ENCODE data around the gene GPC6.

The GPC6 gene

DNA sequence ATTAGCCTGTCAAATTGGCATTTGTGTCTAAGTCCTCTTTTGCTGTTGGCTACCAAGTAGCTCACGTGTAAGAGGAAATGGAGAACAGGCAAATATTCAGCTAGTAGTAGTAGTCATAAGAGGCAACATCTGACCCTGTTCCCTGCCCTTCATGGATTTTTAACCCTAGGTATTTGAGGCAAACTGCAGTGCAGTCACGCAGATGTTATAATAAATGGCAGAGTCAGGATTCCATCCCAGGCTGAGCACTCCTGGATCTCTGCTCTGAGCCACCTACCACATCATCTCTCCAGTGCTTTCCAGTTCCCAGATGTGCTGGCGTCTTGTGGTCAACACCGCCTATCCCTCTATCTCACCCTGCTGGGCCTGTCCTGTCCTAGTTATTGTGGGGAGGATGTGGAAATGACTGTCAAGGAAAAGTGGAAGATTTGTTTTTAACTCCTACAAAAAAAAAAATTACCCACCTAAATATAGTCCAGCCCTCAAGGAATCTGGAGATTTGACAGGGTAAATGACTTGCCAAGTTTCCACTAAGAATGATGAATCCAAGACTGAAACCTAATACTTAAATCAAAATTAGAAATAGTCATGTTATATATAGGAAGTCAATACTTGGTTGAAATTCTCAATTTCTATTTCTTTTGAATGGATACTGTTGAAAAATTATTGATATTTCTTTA is 322.9 kb downstream of the GPC6 start:
- Histone ChIP-seq H3F3A (ENCODE audit: insufficient read depth, low read length) (no peaks in the 10 kb centered on the region), H3K27me3 (ENCODE audit: insufficient read depth, low read length) (no peaks in the 10 kb centered on the region), H3K9ac (ENCODE audit: low read length) (no peak overlapping the region), H2AFZ (ENCODE audit: low read length) (no peak overlapping the region), H3K4me3 (ENCODE audit: low read depth, low read length, poor library complexity, severe bottlenecking) (no peak overlapping the region), H3K36me3 (ENCODE audit: insufficient read depth, low read length) (no peaks in the 10 kb centered on the region), H3K4me1 (ENCODE audit: insufficient read depth, low read length, severe bottlenecking) (no peaks in the 10 kb centered on the region), H3K4me2 (ENCODE audit: low read length) (no peak overlapping the region), H3K27ac (ENCODE audit: low read depth, low read length, poor library complexity, severe bottlenecking) (no peak overlapping the region), H3K9me3 (ENCODE audit: low read length) (no peaks in the 10 kb centered on the region), H3K9me2 (ENCODE audit: low read depth, low read length) (no peaks in the 10 kb centered on the region), H3K79me2 (ENCODE audit: insufficient read depth, low read length) (no peaks in the 10 kb centered on the region), H4K20me1 (ENCODE audit: insufficient read depth, low read length) (no peaks in the 10 kb centered on the region)
- TF ChIP-seq, protein P1, sequence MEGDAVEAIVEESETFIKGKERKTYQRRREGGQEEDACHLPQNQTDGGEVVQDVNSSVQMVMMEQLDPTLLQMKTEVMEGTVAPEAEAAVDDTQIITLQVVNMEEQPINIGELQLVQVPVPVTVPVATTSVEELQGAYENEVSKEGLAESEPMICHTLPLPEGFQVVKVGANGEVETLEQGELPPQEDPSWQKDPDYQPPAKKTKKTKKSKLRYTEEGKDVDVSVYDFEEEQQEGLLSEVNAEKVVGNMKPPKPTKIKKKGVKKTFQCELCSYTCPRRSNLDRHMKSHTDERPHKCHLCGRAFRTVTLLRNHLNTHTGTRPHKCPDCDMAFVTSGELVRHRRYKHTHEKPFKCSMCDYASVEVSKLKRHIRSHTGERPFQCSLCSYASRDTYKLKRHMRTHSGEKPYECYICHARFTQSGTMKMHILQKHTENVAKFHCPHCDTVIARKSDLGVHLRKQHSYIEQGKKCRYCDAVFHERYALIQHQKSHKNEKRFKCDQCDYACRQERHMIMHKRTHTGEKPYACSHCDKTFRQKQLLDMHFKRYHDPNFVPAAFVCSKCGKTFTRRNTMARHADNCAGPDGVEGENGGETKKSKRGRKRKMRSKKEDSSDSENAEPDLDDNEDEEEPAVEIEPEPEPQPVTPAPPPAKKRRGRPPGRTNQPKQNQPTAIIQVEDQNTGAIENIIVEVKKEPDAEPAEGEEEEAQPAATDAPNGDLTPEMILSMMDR (IDR thresholded peaks at IDR 0.05; ENCODE audit: low read length) = no peak
- no peak for TF ChIP-seq EZH2 (IDR thresholded peaks at IDR 0.05; ENCODE audit: borderline replicate concordance, low read length)

DNA sequence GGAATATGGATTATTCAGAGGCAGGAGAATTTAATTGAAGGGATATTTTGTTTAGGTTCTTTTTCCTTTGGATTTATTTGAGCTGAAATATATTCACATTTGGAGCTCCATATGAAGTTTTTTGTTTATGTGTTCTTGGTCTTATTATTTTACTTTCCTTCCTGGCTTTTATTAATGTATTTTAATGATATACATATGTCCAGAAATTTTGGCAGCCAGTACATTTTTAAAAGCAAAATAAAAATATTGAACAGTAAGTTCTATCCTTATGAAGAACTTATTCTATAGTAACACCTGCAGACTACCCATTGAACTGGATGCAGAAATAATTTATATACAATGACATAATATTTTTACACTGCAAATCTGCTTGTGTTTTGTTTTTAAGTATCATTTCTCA is 323.6 kb downstream of the GPC6 start:
- Histone ChIP-seq H3K4me2 (ENCODE audit: low read length) (no peak overlapping the region), H3K4me3 (ENCODE audit: low read depth, low read length, poor library complexity, severe bottlenecking) (no peak overlapping the region), H3K9me3 (ENCODE audit: low read length) (no peaks in the 10 kb centered on the region), H3K9ac (ENCODE audit: low read length) (no peak overlapping the region), H2AFZ (ENCODE audit: low read length) (no peak overlapping the region), H3K27me3 (ENCODE audit: insufficient read depth, low read length) (no peaks in the 10 kb centered on the region), H3F3A (ENCODE audit: insufficient read depth, low read length) (no peaks in the 10 kb centered on the region), H4K20me1 (ENCODE audit: insufficient read depth, low read length) (no peaks in the 10 kb centered on the region), H3K4me1 (ENCODE audit: insufficient read depth, low read length, severe bottlenecking) (no peaks in the 10 kb centered on the region), H3K27ac (ENCODE audit: low read depth, low read length, poor library complexity, severe bottlenecking) (no peak overlapping the region), H3K79me2 (ENCODE audit: insufficient read depth, low read length) (no peaks in the 10 kb centered on the region), H3K36me3 (ENCODE audit: insufficient read depth, low read length) (no peaks in the 10 kb centered on the region), H3K9me2 (ENCODE audit: low read depth, low read length) (no peaks in the 10 kb centered on the region)
- TF ChIP-seq, protein P1 (IDR thresholded peaks at IDR 0.05; ENCODE audit: low read length) = no peak
- TF ChIP-seq EZH2 (IDR thresholded peaks at IDR 0.05; ENCODE audit: borderline replicate concordance, low read length) = no peak

DNA sequence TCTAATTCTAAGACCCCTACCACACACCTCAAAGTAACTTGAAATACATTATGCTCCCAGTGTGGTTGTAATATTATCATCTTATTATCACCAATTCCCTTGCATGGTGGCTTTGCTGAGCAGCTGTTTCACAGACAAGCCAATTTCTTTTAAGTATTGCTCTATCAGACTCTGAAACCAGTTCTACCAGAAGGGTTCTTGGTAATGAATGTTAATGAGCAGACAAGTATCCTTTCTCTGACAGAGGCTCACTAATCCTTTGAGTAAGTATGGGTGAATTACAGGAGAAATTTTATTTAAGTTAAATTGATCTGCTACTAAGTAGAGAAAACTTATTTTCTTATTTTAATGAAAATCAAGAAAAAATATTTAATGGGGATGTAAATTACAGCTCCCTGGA is 326.0 kb downstream of the GPC6 start:
- Histone ChIP-seq H4K20me1 (ENCODE audit: insufficient read depth, low read length) (no peaks in the 10 kb centered on the region), H3K4me3 (ENCODE audit: low read depth, low read length, poor library complexity, severe bottlenecking) (no peak overlapping the region)

More for the DNA sequence above, 326.0 kb downstream of the GPC6 start:
- H3K36me3 ChIP-seq (ENCODE audit: insufficient read depth, low read length) = no peaks in the 10 kb centered on the region
- H3K9ac ChIP-seq (ENCODE audit: low read length) = no peak overlapping the region
- no peaks in the 10 kb centered on the region for H3K9me2 ChIP-seq (ENCODE audit: low read depth, low read length)
- no peaks in the 10 kb centered on the region for H3K79me2 ChIP-seq (ENCODE audit: insufficient read depth, low read length)
- no peak overlapping the region for H2AFZ ChIP-seq (ENCODE audit: low read length)
- H3K27me3 ChIP-seq (ENCODE audit: insufficient read depth, low read length) = no peaks in the 10 kb centered on the region
- no peaks in the 10 kb centered on the region for H3K9me3 ChIP-seq (ENCODE audit: low read length)
- no peaks in the 10 kb centered on the region for H3K4me1 ChIP-seq (ENCODE audit: insufficient read depth, low read length, severe bottlenecking)
- TF ChIP-seq EZH2 (IDR thresholded peaks at IDR 0.05; ENCODE audit: borderline replicate concordance, low read length) = no peak
- TF ChIP-seq, protein P1 (IDR thresholded peaks at IDR 0.05; ENCODE audit: low read length) = no peak
- no peaks in the 10 kb centered on the region for H3F3A ChIP-seq (ENCODE audit: insufficient read depth, low read length)
- H3K27ac ChIP-seq (ENCODE audit: low read depth, low read length, poor library complexity, severe bottlenecking) = no peak overlapping the region
- no peak overlapping the region for H3K4me2 ChIP-seq (ENCODE audit: low read length)

All from OCI-LY1 (cell line).